GM10266 (cell line): Measurements from ENCODE around the gene PDZD2.

Experiments used
- DNase-seq: peaks from one replicate; pipeline ENCODE4 v3.0.0; 2012; ENCODE audit errors: extremely low spot score
- TF ChIP-seq, protein P1 (sequence below): IDR thresholded peaks from 2 replicates; pipeline ENCODE4 v1.5.1; 2012; ENCODE audit warnings: mild to moderate bottlenecking, low read depth; ENCODE audit not compliant: control insufficient read depth, insufficient read depth; ENCODE audit errors: missing control alignments

The PDZD2 gene

DNA sequence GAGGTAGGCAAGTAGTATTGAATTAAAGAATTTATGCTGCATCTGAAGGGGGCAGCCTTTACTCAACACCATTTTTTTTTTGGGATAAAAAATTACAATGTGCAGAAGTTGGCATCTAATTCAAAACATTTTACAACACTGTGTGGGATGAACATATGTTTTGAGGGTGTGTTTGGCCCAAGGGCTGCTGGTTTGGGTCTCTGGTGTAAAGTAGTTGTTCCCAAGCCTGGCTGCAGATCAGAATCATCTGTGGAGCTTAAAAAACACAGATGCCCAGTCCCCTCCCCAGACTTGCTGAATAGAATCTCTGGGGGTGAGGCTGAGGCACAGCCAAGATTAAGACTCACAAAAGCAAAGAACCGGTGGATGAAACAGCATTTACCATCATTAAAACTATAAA lies 33.0 kb upstream of the PDZD2 start:
- no peak for DNase-seq
- TF ChIP-seq, protein P1, sequence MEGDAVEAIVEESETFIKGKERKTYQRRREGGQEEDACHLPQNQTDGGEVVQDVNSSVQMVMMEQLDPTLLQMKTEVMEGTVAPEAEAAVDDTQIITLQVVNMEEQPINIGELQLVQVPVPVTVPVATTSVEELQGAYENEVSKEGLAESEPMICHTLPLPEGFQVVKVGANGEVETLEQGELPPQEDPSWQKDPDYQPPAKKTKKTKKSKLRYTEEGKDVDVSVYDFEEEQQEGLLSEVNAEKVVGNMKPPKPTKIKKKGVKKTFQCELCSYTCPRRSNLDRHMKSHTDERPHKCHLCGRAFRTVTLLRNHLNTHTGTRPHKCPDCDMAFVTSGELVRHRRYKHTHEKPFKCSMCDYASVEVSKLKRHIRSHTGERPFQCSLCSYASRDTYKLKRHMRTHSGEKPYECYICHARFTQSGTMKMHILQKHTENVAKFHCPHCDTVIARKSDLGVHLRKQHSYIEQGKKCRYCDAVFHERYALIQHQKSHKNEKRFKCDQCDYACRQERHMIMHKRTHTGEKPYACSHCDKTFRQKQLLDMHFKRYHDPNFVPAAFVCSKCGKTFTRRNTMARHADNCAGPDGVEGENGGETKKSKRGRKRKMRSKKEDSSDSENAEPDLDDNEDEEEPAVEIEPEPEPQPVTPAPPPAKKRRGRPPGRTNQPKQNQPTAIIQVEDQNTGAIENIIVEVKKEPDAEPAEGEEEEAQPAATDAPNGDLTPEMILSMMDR = no peak

DNA sequence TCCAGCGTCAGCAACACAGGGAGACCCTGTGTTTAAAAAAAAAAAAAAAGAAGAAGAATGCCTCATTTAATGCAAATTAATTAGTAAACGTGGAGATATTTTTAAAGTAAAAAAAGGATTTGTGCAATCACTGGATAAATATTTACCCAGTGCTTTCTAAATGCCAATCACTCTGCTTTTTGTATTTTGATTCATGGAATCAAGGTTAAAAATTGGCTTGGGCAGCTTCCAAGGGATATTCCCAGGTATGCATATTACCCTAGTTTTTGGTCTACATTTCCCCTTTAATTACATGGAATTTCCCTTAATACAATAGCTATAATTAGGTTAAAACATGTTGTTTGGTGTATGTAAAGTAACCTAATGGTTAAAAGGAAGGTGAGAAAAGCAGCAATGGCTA lies 31.4 kb upstream of the PDZD2 start:
- DNase-seq = no peak
- TF ChIP-seq, protein P1 = no peak

DNA sequence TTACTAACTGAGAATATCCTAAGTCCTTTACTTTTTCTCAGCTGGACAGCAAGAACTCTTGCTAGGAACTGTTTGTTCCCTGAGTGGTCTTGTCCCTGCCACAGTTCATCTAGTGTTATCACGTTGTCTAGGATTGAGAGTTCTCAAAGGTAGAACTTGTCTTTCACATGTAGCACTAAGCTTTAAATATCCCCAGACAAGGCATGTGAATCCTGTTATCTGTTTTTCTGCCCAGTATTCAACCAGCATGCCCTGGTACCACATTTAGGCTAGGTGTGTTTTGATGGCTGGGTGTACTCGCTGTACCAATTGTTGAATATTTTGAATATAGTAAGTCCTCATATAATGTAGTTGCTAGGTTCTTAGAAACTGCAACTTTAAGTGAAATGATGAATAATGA lies 27.9 kb upstream of the PDZD2 start:
- TF ChIP-seq, protein P1 = no peak
- no peak for DNase-seq

DNA sequence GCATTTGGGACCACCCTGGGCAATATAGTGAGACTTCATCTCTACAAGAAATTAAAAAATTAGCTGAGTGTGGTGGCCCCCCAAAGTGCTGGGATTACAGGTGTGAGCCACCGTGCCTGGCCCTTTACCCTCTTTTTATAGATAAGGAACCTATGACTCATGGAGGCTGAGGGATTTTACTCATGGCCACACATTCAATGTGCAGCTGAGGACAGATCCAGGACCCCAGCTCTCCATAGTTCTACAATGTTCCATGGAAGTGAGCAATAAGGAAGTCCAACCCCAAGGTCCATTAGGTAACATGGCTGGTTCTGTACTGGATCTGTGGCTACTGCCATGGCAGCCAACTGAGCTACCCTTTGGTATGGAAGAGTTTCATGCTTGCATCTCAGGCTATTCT lies 25.3 kb upstream of the PDZD2 start:
- TF ChIP-seq, protein P1 = no peak
- no peak for DNase-seq

DNA sequence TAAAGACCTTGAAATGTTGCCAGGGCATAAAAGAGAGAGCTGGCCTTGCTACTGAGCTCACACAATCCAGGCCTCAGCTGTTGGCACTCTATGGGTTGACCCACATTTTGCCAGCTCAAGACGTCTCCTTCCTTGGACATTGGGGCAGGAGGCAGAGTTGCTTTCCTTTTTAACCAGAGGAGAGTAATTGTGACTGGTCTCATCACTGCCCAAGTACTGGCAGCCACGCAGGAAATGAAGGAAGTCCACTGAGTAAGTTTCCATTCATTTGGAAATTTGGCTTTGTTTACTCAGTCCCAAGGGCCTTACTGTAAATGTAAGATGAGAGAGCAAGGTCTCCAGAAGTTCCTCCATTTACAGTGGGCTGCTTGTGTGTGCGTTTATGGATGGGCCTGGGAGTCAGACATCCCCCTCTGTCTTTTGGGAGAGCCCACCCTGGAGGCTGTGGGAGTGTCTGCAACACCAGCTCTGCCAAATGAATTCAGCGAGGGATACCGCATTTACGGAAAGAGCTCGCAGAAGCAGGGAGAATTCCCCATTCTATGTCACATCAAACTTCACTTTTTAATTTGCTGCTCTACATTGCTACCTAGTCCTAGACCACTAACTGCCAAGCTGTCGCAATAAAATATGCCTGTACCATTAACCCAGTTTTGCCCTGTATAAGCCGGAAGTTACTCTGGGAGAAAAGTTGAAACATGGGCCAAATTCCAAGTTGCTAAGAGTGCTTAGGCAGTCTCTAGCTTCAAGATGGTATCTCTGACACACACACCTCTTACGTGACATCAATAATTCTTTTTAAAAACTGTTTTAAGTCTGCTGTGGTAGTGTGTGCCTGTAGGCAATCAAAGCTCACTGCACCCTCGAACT lies 24.5 kb upstream of the PDZD2 start:
- DNase-seq = no peak
- TF ChIP-seq, protein P1 = no peak

DNA sequence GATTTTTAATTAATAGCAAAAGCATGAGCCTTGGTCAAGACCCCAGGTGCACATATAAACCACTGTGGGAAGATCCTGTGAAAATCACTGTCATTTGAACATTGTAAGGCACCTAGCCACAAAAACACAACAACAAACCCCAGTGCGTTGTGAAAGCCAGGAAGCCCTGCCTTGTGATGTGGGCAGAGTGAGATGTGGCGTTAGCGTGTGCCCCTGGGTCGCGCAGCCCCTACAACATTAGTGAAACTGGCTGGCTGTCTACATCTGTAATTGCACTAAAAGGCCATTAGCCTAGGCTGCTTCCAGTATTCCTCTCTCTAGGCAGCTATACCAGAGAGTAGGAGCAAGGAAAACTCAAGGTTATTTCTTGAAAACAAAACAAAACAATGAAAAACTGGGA lies 21.1 kb upstream of the PDZD2 start:
- TF ChIP-seq, protein P1 = no peak
- DNase-seq = no peak

DNA sequence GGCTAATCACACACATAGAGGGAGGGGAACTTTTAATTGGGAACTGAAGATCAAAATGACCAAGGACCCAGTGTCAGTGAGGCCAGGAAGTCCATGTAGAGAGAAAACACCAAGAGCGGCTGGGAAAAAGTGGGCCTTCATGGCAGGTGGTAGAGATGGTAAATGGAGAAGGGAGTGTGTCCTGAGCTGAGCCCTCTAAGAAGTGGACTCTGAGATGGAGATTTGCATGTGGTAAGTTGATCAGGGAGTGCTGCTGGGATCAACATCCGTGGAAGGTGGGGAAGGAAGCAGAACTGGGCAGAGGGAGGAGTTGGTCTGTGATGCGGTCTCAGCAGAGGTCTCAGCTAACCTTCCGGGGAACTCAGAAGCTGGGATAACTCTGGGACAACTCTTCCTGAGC lies 18.9 kb upstream of the PDZD2 start:
- TF ChIP-seq, protein P1 = no peak

More for the DNA sequence above, 18.9 kb upstream of the PDZD2 start:
- DNase-seq = no peak
